ENCODE data around the gene RPS6KA2.
A peak's percentile ranks its signal among the peaks of the same experiment; 100 is the strongest.

RPS6KA2 gene

DNA sequence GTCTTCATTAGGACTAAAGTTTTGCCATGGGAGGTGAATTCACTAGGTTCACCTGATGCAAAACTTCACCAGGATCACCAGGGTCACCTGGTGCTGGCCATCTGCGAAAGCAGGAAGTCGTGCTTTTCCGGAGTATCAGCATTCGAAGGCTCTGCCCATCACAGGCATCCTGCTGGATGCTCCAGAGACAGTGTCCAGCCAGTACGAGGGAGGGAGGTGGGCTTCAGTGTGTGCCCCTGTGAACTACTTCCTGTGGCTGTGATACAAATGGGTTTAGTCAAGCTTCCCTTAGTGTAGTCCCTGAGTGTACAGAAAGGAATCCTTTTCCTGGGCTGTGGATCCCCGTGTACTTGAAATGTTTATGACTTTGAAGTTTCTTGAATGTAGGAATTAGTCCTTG, 3.4 kb upstream of the RPS6KA2 start:
- no peak overlapping the region for H3K4me3 Mint-ChIP-seq
- H3K27ac Mint-ChIP-seq, result no peak overlapping the region
- peaks cover 21% of the 10 kb centered on the region for H3K4me1 Mint-ChIP-seq
- H3K9me3 Mint-ChIP-seq, result no peaks in the 10 kb centered on the region
- ATAC-seq (no peak), DNase-seq (no peak)
- H3K27me3 Mint-ChIP-seq, result peaks cover 55% of the 10 kb centered on the region

DNA sequence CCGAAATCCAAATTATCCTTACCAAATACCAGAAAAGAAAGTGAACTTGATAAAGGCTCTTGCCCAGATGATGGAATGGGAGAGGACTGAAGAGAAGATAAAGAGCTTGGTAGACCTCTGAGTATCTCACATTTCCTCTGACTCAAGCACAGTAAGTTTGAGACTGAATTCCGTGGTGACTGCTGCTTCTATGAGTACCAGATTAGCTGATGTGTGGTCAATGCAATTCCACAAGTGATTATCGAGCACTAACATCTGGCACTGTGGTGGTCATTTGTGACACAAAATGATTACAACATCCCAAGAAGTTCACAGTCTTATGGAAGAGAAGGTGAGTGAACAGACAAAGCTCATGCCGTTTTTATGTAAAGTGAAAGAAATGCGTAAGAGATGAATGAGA, 2.6 kb upstream of the RPS6KA2 start:
- ATAC-seq (no peak), DNase-seq (no peak)
- H3K27ac Mint-ChIP-seq, result no peak overlapping the region
- H3K4me3 Mint-ChIP-seq, result no peak overlapping the region
- H3K4me1 Mint-ChIP-seq, result peaks cover 26% of the 10 kb centered on the region
- H3K9me3 Mint-ChIP-seq, result no peaks in the 10 kb centered on the region
- H3K27me3 Mint-ChIP-seq, result peaks cover 58% of the 10 kb centered on the region

DNA sequence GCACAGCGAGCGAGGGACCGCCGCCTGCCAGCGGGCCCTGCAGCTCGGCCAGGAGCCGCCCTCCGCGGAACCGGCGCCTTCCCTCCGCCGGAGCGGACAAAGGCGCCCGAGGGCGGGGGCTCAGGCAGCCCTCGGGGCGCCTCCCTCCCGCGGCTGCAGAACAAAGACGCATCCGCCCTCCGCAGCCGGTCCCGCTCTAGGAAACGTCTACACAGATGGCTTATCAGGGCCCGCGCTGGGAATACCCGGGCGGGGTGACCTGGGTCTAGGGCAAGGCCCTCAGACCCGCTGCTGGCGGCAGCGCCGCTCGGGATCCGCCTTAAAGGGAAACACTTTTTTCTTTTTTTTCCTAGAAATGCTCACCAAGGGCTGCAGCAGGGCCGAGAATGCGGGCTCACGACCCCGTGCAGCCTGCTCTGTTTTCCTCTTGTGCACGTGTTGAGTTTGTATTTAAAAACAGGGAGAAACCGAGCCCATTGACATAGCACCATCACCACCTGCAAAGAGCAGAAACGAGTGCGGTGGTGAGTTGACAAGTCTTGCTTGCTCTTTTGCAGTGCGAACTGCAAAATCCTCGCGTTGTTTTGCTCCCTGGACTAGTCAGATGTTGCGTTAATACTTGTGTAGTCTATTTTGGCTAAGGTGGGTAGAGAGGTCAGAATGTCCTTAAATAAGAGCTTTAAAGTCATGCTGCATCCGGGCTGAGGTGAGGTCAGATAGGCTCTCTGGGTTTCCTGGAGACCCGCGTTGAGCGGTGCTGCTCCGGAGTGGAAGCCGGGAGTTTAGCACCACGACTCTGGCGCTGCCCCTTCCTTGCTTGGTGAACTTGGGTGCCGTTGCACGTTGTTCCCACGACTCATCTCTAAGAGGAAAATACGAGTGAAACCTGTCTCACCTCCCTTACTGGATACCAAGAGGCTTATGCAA, 1.1 kb upstream of the RPS6KA2 start:
- H3K9me3 Mint-ChIP-seq, result no peaks in the 10 kb centered on the region
- H3K4me1 Mint-ChIP-seq, result peaks cover 26% of the 10 kb centered on the region
- peaks cover 59% of the 10 kb centered on the region for H3K27me3 Mint-ChIP-seq
- DNase-seq, result peak in 1 of 2 donors; percentile 58
- ATAC-seq, result peak; percentile 41
- peak overlapping the region; percentile 89 for H3K27ac Mint-ChIP-seq
- H3K4me3 Mint-ChIP-seq, result peak overlapping the region; percentile 83 to 90

DNA sequence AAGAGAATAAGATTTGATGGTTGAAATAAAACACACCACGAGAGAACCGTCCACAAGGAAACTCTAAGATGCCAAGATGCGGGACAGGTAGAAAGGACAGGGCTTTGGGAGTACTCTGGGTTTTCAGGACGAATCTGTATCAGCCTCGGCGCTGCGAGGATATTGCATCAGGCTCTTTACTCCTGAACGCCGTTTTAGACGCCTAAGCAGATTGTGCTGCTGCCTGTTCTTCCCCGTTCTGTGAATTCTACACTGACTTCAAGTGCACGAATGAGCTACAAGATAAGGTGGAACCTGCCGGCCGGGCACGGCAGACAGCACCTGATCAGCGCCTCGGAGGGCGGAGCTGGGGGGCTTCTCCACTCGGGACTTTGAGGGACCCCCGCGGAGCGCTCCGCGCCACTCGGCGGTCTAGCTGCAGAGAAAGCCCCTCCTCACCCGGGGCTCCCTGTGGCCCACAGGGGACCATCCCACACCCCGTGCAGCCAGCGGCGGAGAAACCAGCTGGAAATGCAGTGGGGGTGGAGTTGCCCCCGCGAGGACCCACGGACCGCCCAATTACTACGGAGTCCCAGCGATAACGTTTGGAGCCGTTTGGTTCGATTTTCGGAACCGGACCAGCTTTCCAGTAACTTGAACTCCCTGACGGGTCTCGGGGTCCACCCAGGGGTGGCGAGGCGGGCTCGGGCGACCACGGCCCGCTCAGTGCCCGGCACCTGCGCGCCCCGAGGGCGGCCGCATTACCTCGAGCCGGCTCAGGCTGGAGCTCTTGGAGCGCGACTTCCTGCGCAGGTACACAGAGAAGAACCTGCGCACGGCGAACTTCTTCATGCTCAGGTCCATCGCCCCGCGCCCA, 646 bp downstream of the RPS6KA2 start:
- Mint-ChIP-seq H3K9me3 (no peaks in the 10 kb centered on the region), H3K4me3 (peak overlapping the region; percentile 81 to 91), H3K27ac (peak overlapping the region; percentile 82 to 93), H3K27me3 (peaks cover 64% of the 10 kb centered on the region), H3K4me1 (peaks cover 26% of the 10 kb centered on the region)
- DNase-seq (peak; percentile 37 to 40), ATAC-seq (peak; percentile 21)

DNA sequence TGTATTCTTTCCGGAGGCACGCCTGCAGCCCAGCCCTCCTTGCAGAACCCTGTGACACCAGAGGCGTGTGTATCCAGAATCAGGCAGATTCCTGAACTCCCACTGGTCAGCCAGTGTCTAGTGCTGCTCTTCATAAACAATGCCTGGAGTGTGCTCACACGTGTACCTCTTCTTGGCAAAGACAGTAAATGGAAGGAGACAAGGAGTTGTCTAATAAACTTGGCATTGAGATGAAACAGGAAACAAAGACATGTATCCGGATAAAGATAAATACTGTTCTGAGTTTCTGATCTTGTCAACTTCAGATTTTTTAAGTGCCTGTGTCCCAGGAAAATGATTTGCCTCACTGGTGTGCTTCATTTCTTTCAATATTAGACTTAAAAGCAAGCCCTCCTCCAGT, 1.7 kb downstream of the RPS6KA2 start:
- DNase-seq (no peak), ATAC-seq (no peak)
- H3K27me3 Mint-ChIP-seq, result peaks cover 57% of the 10 kb centered on the region
- peaks cover 26% of the 10 kb centered on the region for H3K4me1 Mint-ChIP-seq
- H3K27ac Mint-ChIP-seq, result no peak overlapping the region
- H3K9me3 Mint-ChIP-seq, result no peaks in the 10 kb centered on the region
- peak overlapping the region; percentile 81 to 91 for H3K4me3 Mint-ChIP-seq

DNA sequence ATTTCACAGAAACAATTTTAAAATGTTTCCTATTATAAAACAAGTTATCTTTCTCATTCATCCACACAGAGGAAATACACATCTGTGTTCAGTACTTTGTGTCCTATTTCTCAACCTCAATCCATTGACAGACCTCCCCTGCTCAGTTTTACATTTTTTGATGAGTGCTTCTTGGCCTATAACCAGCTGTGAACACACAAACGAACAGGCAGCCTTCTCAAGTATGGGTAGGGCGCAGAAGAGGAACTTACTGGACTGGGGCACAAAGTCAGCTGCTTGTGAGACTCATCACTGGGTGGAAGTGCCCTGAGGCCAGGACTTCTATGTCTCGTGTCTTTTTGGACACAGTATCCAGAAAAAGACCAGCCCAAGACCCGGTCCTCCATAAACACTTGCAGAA, 2.8 kb downstream of the RPS6KA2 start:
- Mint-ChIP-seq H3K4me1 (peaks cover 26% of the 10 kb centered on the region), H3K27ac (no peak overlapping the region), H3K9me3 (no peaks in the 10 kb centered on the region), H3K4me3 (no peak overlapping the region), H3K27me3 (peaks cover 46% of the 10 kb centered on the region)
- ATAC-seq, result no peak
- no peak for DNase-seq

DNA sequence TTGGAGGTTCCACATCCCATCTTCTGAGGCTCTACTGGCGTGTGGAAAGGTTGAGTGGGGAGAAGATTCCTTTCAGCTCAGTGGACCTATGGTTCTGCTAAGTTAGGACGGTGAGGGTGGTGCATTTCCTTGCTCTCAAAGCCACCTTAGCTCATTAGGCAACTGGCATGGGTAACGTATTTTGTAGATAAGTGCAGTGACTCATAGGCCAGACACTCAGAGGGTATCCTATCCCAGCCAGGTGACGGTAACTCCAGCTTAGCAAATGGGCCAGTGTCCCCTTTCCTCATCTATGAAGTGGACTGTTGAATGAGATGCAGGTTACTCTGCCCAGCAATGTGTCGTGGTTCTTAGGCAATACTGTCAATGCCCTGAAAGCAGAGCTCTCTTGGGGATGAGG, 3.7 kb downstream of the RPS6KA2 start:
- H3K9me3 Mint-ChIP-seq, result no peaks in the 10 kb centered on the region
- ATAC-seq (no peak), DNase-seq (no peak)
- no peak overlapping the region for H3K4me3 Mint-ChIP-seq
- no peak overlapping the region for H3K27ac Mint-ChIP-seq
- H3K27me3 Mint-ChIP-seq, result peaks cover 37% of the 10 kb centered on the region
- H3K4me1 Mint-ChIP-seq, result peaks cover 20% of the 10 kb centered on the region

DNA sequence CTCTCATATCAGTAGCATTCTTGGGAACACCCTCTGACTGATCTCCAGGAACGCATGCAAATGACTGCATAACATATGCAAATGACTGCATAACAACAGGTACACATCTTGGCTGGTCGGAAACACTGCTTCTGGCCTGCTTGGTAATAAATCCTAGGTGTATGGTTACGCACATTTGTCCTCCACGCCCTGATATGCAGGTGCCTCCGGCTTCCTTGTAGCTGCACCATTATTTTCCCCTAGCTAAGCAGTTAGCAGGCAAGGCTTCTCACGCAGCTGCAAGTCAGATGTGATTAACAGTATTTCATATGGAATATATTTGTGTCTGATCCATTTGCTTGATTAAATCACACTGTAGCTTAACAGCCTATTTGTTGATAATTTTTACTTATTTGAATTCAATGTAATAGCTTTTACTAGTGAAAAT, 5.9 kb downstream of the RPS6KA2 start:
- no peak overlapping the region for H3K4me3 Mint-ChIP-seq
- DNase-seq (no peak), ATAC-seq (no peak)
- H3K4me1 Mint-ChIP-seq, result peaks cover 11% of the 10 kb centered on the region
- no peaks in the 10 kb centered on the region for H3K9me3 Mint-ChIP-seq
- no peak overlapping the region for H3K27ac Mint-ChIP-seq
- H3K27me3 Mint-ChIP-seq, result peaks cover 29% of the 10 kb centered on the region

DNA sequence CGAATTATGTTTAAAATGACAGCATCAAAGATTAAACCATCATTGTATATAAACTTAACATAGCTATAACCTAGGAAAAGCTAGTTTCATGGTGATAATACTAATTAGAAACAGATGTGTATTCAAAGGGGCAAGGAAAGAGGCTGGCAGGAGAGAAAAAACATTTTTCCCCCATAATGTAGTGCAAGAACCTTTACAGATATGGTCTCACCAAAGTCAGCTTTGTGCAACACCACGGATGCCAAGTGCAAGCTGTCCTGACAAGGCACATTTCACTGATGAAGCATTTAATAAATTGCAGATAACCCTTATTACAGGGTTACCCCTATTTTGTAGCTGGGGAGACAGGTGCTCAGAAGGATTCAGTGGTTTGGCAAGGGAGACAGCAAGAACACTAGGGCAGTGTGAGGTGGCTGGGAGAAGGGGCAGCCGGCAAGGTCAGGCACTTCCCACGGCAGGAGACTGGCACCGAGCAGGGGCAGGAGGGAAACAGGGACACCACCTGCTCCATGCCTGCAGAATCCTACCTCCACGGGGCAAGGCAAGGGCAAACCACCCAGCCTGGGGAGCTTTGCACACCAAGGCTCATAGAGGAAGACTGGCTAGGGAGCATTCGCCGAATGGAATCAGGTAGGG, 6.5 kb downstream of the RPS6KA2 start:
- no peaks in the 10 kb centered on the region for H3K9me3 Mint-ChIP-seq
- H3K4me3 Mint-ChIP-seq, result no peak overlapping the region
- H3K27me3 Mint-ChIP-seq, result peaks cover 24% of the 10 kb centered on the region
- H3K27ac Mint-ChIP-seq, result no peak overlapping the region
- DNase-seq (no peak), ATAC-seq (no peak)
- H3K4me1 Mint-ChIP-seq, result peaks cover 6% of the 10 kb centered on the region

DNA sequence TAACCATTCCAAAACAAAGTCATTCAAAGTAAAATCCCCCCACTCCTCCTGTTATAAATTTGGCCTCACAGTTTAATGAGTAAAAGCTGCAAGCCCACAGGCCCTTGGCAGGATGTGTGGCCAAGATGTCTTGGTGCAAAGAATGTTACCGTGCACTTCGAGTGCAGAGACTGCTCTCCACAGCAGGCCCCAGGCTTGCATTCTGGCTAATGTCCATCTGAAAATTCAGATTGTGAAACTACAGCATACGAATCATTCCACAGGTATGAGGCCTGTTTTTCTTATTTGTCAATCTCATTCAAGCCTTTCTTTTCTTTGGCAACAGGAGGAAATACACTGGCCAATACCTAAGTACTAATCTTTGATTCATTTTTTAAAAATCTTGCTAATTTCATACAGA, 7.1 kb downstream of the RPS6KA2 start:
- H3K27ac Mint-ChIP-seq, result no peak overlapping the region

DNA sequence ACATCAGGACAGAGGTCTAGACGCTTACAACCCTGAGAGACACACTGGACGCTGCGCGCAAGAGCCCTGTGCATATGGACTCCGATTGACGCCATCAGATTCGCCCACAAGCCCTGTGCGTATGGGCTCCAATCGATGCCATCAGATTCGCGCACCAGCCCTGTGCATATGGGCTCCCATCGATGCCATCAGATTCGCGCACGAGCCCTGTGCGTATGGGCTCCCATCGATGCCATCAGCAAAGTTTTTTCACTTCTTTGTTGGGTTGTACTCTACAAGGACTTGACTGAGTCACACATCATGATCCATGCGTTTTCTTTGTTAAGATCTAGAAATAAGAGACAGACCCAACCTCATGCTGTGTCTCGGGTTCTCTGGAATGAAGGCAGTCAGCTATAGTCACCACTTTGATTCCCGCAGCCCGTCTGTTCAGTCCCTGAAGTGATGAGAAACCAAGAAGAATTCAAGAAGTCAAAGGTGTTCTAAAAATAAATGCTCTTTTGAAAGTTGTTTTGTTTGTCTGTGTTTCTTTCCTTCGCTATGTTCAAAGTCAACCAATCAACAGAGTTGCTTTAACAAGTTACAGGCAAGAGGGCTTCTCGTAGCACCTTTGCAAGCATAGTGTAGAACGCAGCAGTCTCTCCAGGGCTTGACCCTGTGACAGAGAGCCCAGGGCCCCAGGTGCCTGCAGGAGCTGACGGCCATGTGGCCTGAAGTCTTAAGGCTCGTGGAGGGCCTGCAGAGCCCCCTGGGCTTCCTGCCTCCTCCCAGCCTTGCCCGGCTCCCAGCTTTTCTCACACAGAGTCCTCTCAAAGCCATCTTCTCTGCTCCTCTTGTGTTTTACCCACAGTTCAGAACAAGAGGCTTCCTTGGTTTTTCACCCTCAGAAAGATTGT, 7.9 kb downstream of the RPS6KA2 start:
- ATAC-seq (no peak), DNase-seq (no peak)
- no peaks in the 10 kb centered on the region for H3K4me1 Mint-ChIP-seq
- peaks cover 9% of the 10 kb centered on the region for H3K27me3 Mint-ChIP-seq
- no peak overlapping the region for H3K4me3 Mint-ChIP-seq
- no peaks in the 10 kb centered on the region for H3K9me3 Mint-ChIP-seq
- peak overlapping the region in 1 of 2 donors; percentile 30 for H3K27ac Mint-ChIP-seq

More for the DNA sequence above, 7.1 kb downstream of the RPS6KA2 start:
- no peak overlapping the region for H3K4me3 Mint-ChIP-seq
- H3K9me3 Mint-ChIP-seq, result no peaks in the 10 kb centered on the region
- no peaks in the 10 kb centered on the region for H3K4me1 Mint-ChIP-seq
- peaks cover 17% of the 10 kb centered on the region for H3K27me3 Mint-ChIP-seq
- DNase-seq (no peak), ATAC-seq (no peak)

DNA sequence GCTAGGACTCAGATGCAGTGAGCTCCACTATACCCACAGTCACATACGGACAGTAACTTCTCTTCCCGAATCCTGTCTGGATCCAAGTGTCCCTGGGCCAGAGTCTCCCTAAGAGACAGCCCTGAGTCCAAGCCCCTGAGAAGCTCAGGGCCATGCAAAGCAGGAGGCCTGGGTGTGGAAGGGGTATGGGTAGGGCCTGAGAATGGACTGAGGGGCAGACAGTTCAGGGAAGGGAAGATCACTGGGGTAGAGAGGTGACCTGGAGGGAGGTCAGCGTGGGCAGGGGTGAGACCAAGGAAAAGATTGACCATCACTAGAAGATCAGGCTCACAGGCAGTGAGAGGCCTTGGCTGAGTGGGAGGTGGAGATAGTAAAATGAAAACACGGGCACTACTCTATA, 8.8 kb downstream of the RPS6KA2 start:
- ATAC-seq (no peak), DNase-seq (no peak)
- Mint-ChIP-seq H3K27ac (no peak overlapping the region), H3K4me1 (no peaks in the 10 kb centered on the region), H3K9me3 (no peaks in the 10 kb centered on the region), H3K27me3 (peaks cover 6% of the 10 kb centered on the region), H3K4me3 (no peak overlapping the region)

DNA sequence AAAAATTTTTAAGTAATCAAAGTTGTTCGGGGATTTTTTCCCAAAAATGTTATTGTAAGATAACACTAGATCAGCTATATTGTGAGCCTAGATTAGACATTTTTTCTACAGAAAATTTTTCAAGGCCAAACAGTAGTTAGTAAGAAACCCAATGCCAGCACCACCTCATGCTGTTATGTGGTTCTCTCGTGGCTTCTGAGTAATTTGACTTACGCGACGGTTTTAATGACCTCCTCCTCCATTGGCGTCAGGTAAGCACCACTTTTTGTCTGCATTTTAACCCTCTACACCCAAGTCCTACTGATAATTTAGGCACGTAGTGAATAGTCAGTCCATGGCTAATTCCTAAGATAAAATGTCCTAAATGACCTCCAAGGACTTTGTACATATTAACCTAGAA, 9.7 kb downstream of the RPS6KA2 start:
- H3K4me3 Mint-ChIP-seq, result no peak overlapping the region
- no peak for DNase-seq
- no peak overlapping the region for H3K27ac Mint-ChIP-seq
- no peak for ATAC-seq
- no peaks in the 10 kb centered on the region for H3K27me3 Mint-ChIP-seq
- no peaks in the 10 kb centered on the region for H3K9me3 Mint-ChIP-seq
- H3K4me1 Mint-ChIP-seq, result no peaks in the 10 kb centered on the region

DNA sequence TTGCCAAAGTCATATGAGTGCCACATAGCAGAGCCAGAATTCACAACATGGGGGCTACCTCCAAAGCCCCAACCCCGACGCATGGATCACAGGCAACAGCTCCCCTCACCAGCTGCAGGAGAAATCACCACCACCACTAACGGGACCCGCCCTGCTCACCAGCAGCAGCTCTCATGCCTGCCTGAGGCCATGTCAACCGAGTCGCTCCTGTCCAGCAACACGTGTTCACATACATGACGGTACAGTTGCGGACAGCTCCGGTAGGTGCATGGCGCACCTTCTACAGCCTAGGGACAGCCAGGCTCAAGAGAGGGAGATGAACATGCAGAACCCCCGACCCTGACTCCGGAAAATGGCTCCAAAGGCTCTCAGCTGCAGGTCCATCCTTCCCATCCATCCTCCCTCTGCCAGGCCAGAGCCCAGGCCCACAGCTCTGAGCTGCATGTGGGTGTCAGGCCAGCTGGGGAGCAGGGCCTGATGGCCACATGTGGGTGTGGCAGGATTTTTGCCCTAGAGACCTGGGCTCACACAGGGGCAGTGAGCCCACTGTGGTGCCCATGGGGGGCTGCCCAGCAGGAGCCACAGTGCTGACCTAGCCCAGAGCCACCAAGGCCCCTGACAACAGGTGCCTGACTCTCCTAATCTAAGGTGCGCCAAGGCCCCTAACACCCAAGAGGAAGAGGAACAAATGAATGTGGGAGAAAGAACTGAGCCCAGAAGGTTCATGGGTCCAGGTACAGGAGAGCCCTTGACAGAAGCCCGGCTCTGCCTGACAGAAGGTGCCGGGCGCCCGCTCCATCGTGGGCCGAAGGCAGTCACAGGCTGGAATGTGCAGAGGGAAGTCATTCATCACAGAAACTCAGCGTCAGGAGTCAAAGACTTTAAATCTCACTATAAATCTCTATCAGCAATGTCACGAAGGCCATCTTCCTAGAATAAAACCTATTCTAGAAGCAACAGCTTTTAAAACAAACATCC, 10.5 kb downstream of the RPS6KA2 start:
- Mint-ChIP-seq H3K9me3 (no peaks in the 10 kb centered on the region), H3K4me3 (no peak overlapping the region), H3K27ac (peak overlapping the region in 1 of 2 donors; percentile 15), H3K4me1 (no peaks in the 10 kb centered on the region), H3K27me3 (no peaks in the 10 kb centered on the region)
- DNase-seq (no peak), ATAC-seq (no peak)

All from stimulated activated naive CD8-positive, alpha-beta T cell treated with anti-CD3 and anti-CD28 coated beads, Interleukin-15, amount 100 ng/mL, for 72 hours (primary cell).